HG03521 (cell line): Measurements from ENCODE around the gene SUN3.
A peak's percentile ranks its signal among the peaks of the same experiment; 100 is the strongest.
"Not testable (repeated sequence)": the region's sequence is repeated elsewhere in the genome, so short reads cannot be mapped to it uniquely, and the experiment has no call there.

ENCODE experiments used
- ATAC-seq: cut with Tn5 transposase; IDR thresholded peaks from one replicate; pipeline ENCODE4 v1.9.1; 2021; ENCODE audit warnings: mild to moderate bottlenecking, moderate library complexity; ENCODE audit not compliant: unreplicated experiment

Gene SUN3

GRCh38 chr7:48031111-48031510, 2.2 kb upstream of the SUN3 start:
- no peak for ATAC-seq

- no peak for ATAC-seq
Measured at GRCh38 chr7:48025624-48026023, 3.3 kb downstream of the SUN3 start.

GRCh38 chr7:48017674-48018073, 11.2 kb downstream of the SUN3 start:
- ATAC-seq: no peak

GRCh38 chr7:48016641-48017040, 12.3 kb downstream of the SUN3 start:
- ATAC-seq: no peak

GRCh38 chr7:48011951-48012350, 17.0 kb downstream of the SUN3 start:
- ATAC-seq: no peak

GRCh38 chr7:48011323-48011722, 17.6 kb downstream of the SUN3 start:
- ATAC-seq: no peak

- no peak for ATAC-seq
Measured at GRCh38 chr7:48009954-48010353, 19.0 kb downstream of the SUN3 start.

GRCh38 chr7:48009257-48009656, 19.6 kb downstream of the SUN3 start:
- ATAC-seq: no peak

GRCh38 chr7:48006866-48007265, 22.0 kb downstream of the SUN3 start:
- ATAC-seq: no peak

GRCh38 chr7:48004638-48005037, 24.3 kb downstream of the SUN3 start:
- no peak for ATAC-seq

GRCh38 chr7:48004032-48004431, 24.9 kb downstream of the SUN3 start:
- ATAC-seq: no peak

GRCh38 chr7:48000164-48000563, 28.7 kb downstream of the SUN3 start:
- ATAC-seq: not testable (repeated sequence)

- no peak for ATAC-seq
Measured at GRCh38 chr7:47999413-47999812, 29.5 kb downstream of the SUN3 start.

- ATAC-seq: no peak
Measured at GRCh38 chr7:47992446-47992845, 36.5 kb downstream of the SUN3 start.

- ATAC-seq: peak; percentile 100
Measured at GRCh38 chr7:47991741-47992311, 37.1 kb downstream of the SUN3 start.

GRCh38 chr7:47991270-47991669, 37.6 kb downstream of the SUN3 start:
- ATAC-seq: no peak

GRCh38 chr7:47990592-47990991, 38.3 kb downstream of the SUN3 start:
- ATAC-seq: no peak

- not testable (repeated sequence) for ATAC-seq
Measured at GRCh38 chr7:47989607-47990400, 39.1 kb downstream of the SUN3 start.

GRCh38 chr7:47988496-47989386, 40.2 kb downstream of the SUN3 start:
- ATAC-seq: no peak

- ATAC-seq: no peak
Measured at GRCh38 chr7:47982610-47983009, 46.3 kb downstream of the SUN3 start.

GRCh38 chr7:47980648-47981047, 48.3 kb downstream of the SUN3 start:
- not testable (repeated sequence) for ATAC-seq

GRCh38 chr7:47979832-47980181, 49.1 kb downstream of the SUN3 start:
- ATAC-seq: no peak
